Gastrocnemius medialis (tissue), 4 donors: ENCODE data around the gene STX19. TPM values are rescaled to one million over a fixed set of nuclear protein-coding genes. Genes with fewer than 3 reads are reported as not detected.

Experiments
- ATAC-seq, 2 donors: fragments of 150-250 bp; one replicate each; pipeline ENCODE4 v1.9.1; 2016
- DNase-seq, 2 donors: peaks; one replicate each; pipeline ENCODE4 v3.0.0-alpha.2; 2019
- H3K27ac ChIP-seq, 4 donors: fragments of 200-600 bp; sonication (generic); 1 replicate in 1 of 4; 2 replicates in 3 of 4; pipeline ENCODE4 v1.5.1; 2016 to 2018; ENCODE audit warnings: mild to moderate bottlenecking in 2 of 4, moderate library complexity in 1 of 4
- H3K27me3 ChIP-seq, 3 donors: fragments of 200-600 bp; sonication (generic) in 2 of 3; 1 replicate in 1 of 3; 2 replicates in 2 of 3; pipeline versions ENCODE4 v1.5.1 to v1.6.0; 2016 to 2019; ENCODE audit warnings: mild to moderate bottlenecking in 1 of 3, moderate library complexity in 1 of 3
- H3K36me3 ChIP-seq, 2 donors: fragments of 200-600 bp; sonication (generic) in 1 of 2; one replicate each; pipeline ENCODE4 v1.5.1; 2017 to 2018
- H3K4me1 ChIP-seq, 2 donors: fragments of 200-600 bp; sonication (generic) in 1 of 2; one replicate each; pipeline ENCODE4 v1.5.1; 2016 to 2017; ENCODE audit warnings: mild to moderate bottlenecking in 2 of 2
- H3K4me3 ChIP-seq, 4 donors: fragments of 200-600 bp; sonication (generic) in 3 of 4; 1 replicate in 1 of 4; 2 replicates in 3 of 4; pipeline ENCODE4 v1.5.1; 2016 to 2019; ENCODE audit warnings: mild to moderate bottlenecking in 2 of 4
- H3K9me3 ChIP-seq, 3 donors: fragments of 200-600 bp; sonication (generic) in 2 of 3; 1 replicate in 1 of 3; 2 replicates in 2 of 3; pipeline ENCODE4 v1.5.1; 2016 to 2019
- POLR2A ChIP-seq, 2 donors: fragments of 450-650 bp; IDR thresholded peaks; one replicate each; pipeline ENCODE4 v1.6.1; 2017; ENCODE audit warnings: antibody characterized with exemption in 2 of 2, mild to moderate bottlenecking in 2 of 2, moderate library complexity in 2 of 2
- in situ Hi-C, 4 donors: fragments of 200-750 bp; cut with MboI; loops; one replicate each; pipeline versions ENCODE4 v1.15.0 to v1.8.0; 2017; ENCODE audit warnings: low sequenced_read_pairs in 4 of 4
- intact Hi-C: fragments of 100-400 bp; cut with DNase I; formaldehyde crosslinking; loops from one replicate; pipeline ENCODE4 v1.15.1; 2023; ENCODE audit warnings: low total_unique reads
- total RNA-seq, 4 donors: library from RNA; depleted of rRNA; stranded (reverse); fragments of >200 nt; gene quantifications; one replicate each; pipeline versions ENCODE4 v1.1.0 to v1.2.3, GENCODE V29; 2016
- TF ChIP-seq, protein P1 (sequence below), 5 experiments: fragments of 450-650 bp in 3 of 5; fragments of 200-600 bp in 2 of 5; sonication (generic) in 2 of 5; IDR thresholded peaks in 4 of 5; conservative IDR thresholded peaks in 1 of 5; 1 replicate in 4 of 5; 2 replicates in 1 of 5; pipeline ENCODE4 v1.5.1; 2016 to 2019; ENCODE audit warnings: antibody characterized with exemption in 5 of 5, mild to moderate bottlenecking in 3 of 5, moderate library complexity in 3 of 5

Gene STX19
- total RNA-seq, 4 donors from 2014 or later = not detected

DNA sequence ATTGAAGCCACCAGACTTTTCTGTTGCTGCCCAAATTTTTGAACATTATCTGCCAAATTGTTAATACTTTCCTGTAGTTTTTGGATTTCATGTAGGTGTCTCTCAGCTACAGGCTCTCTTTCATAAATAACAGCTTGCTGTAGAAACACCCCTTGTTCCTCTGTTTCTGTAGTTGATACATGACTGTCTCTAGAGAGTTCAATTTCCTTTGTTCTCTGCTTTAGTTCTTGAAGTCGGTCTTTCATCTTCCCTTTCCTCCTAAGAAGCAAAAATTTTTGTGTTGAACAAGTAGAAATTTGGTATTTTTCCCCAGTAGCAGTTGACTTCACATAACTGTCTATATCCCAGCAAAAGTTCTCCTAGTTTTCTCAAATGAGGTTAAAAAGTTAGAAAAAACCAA is 13.4 kb downstream of the STX19 start:
- Histone ChIP-seq H3K27me3 (no peaks in the 10 kb centered on the region), H3K9me3 (no peaks in the 10 kb centered on the region), H3K4me3 (no peak overlapping the region), H3K27ac (no peak overlapping the region), H3K36me3 (no peaks in the 10 kb centered on the region), H3K4me1 (no peaks in the 10 kb centered on the region)
- in situ Hi-C loops (loop anchor here in 1 of 4 donors (10.0 kb wide), 1 partner anchor 60 kb away; no protein-coding TSS in a partner anchor), intact Hi-C loops (no loop called here)
- TF ChIP-seq, protein P1, sequence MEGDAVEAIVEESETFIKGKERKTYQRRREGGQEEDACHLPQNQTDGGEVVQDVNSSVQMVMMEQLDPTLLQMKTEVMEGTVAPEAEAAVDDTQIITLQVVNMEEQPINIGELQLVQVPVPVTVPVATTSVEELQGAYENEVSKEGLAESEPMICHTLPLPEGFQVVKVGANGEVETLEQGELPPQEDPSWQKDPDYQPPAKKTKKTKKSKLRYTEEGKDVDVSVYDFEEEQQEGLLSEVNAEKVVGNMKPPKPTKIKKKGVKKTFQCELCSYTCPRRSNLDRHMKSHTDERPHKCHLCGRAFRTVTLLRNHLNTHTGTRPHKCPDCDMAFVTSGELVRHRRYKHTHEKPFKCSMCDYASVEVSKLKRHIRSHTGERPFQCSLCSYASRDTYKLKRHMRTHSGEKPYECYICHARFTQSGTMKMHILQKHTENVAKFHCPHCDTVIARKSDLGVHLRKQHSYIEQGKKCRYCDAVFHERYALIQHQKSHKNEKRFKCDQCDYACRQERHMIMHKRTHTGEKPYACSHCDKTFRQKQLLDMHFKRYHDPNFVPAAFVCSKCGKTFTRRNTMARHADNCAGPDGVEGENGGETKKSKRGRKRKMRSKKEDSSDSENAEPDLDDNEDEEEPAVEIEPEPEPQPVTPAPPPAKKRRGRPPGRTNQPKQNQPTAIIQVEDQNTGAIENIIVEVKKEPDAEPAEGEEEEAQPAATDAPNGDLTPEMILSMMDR (IDR thresholded peaks at IDR 0.05 in 4 of 5, conservative IDR thresholded peaks at IDR 0.05 in 1 of 5) = no peak
- no peak for TF ChIP-seq POLR2A (IDR thresholded peaks at IDR 0.05)
- ATAC-seq = no peak
- no peak for DNase-seq

DNA sequence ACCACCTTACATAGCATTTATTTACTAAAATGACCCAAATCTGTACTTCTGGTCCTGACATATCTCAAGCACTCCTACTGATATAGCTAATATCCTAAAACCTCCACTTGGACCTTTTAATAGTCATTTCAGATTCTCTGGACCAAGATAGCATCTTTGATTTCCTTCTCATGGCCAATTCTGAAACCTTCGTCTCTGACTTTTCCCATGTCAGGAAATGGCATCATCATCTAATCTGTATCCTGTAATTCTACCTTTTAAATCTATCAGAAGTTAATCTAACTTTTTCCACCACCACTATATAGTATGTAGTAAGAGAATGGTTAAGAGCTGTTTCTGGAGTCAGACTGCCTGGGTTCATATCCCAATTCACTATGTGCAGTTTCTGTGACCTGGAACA is 16.2 kb downstream of the STX19 start:
- H3K27me3 ChIP-seq = no peaks in the 10 kb centered on the region
- in situ Hi-C loops (loop anchor here in 1 of 4 donors (10.0 kb wide), 1 partner anchor 63 kb away; no protein-coding TSS in a partner anchor), intact Hi-C loops (no loop called here)
- H3K9me3 ChIP-seq = no peaks in the 10 kb centered on the region
- ATAC-seq = no peak
- no peaks in the 10 kb centered on the region for H3K36me3 ChIP-seq
- H3K27ac ChIP-seq = no peak overlapping the region
- no peak for DNase-seq
- no peaks in the 10 kb centered on the region for H3K4me1 ChIP-seq
- H3K4me3 ChIP-seq = no peak overlapping the region
- no peak for TF ChIP-seq POLR2A (IDR thresholded peaks at IDR 0.05)
- TF ChIP-seq, protein P1 (IDR thresholded peaks at IDR 0.05 in 4 of 5, conservative IDR thresholded peaks at IDR 0.05 in 1 of 5) = no peak

DNA sequence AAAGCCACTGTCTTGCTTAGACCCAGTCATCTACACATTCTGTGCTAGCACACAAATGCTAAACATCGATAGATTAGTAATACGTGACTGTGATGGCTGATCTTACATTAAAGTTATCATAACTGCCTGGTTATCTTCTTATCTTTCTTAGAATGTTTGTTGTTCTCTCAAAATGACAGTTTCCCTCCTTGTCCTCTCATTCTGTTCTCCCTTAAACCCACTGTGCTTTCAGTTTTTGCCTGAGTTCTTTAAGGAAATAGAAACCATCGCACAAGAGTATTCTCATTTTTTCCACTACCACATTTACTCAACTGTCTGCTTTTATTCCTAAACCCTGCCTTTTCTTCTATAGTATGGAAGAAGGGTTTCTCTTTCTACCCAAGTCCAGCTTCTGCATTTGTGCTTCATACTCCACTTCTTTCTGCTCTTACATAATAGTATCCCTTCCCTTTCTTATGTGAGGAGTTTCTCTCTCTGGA is 17.1 kb downstream of the STX19 start:
- H3K9me3 ChIP-seq = no peaks in the 10 kb centered on the region
- intact Hi-C loops = no loop called here
- H3K27me3 ChIP-seq = no peaks in the 10 kb centered on the region
- in situ Hi-C loops = loop anchor here in 1 of 4 donors (10.0 kb wide), 1 partner anchor 64 kb away; no protein-coding TSS in a partner anchor
- no peak overlapping the region for H3K4me3 ChIP-seq
- TF ChIP-seq, protein P1 (IDR thresholded peaks at IDR 0.05 in 4 of 5, conservative IDR thresholded peaks at IDR 0.05 in 1 of 5) = no peak
- no peak for TF ChIP-seq POLR2A (IDR thresholded peaks at IDR 0.05)
- no peaks in the 10 kb centered on the region for H3K36me3 ChIP-seq
- no peaks in the 10 kb centered on the region for H3K4me1 ChIP-seq
- no peak for ATAC-seq
- no peak for DNase-seq
- H3K27ac ChIP-seq = no peak overlapping the region

DNA sequence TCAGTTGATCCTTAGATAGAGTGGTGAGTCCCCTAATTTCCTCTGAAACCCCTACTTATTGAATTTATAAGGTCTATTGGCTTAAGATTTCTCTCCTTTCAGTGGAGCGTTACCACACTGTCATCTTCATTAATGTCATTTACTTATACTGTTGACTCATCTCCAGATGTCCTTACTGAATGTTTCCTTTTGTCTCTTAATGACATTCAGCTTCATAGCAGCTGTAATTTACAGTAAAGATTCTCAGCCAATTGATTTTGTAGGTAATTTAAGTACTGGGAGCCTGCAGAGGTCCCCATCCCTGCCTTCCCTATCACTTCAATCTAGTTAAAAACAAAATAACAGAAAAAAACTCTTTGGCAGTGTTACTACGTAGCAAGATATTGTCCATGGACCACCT is 18.8 kb downstream of the STX19 start:
- intact Hi-C loops (no loop called here), in situ Hi-C loops (loop anchor here in 3 of 4 donors (10.0 kb wide), 2 partner anchors 55 to 65 kb away; partner anchors contain the start of genes DHFR2 (in 2 of the 3) and NSUN3 (in 2 of the 3))
- no peaks in the 10 kb centered on the region for H3K36me3 ChIP-seq
- H3K27ac ChIP-seq = no peak overlapping the region
- H3K9me3 ChIP-seq = no peaks in the 10 kb centered on the region
- no peak overlapping the region for H3K4me3 ChIP-seq
- DNase-seq = no peak
- no peaks in the 10 kb centered on the region for H3K4me1 ChIP-seq
- no peak for ATAC-seq
- TF ChIP-seq, protein P1 (IDR thresholded peaks at IDR 0.05 in 4 of 5, conservative IDR thresholded peaks at IDR 0.05 in 1 of 5) = no peak
- no peak for TF ChIP-seq POLR2A (IDR thresholded peaks at IDR 0.05)
- no peaks in the 10 kb centered on the region for H3K27me3 ChIP-seq
